Measurements from ENCODE around the gene CTDSPL. TPM values are rescaled to one million over a fixed set of nuclear protein-coding genes. Genes with fewer than 3 reads are reported as not detected.

CTDSPL gene
- total and polyA plus RNA-seq, 2 of the 13 experiments (the other 11 are each of a cell fraction or from before 2014, with no cell fraction given): 26.1 to 142 TPM

- TF ChIP-seq, protein P1, sequence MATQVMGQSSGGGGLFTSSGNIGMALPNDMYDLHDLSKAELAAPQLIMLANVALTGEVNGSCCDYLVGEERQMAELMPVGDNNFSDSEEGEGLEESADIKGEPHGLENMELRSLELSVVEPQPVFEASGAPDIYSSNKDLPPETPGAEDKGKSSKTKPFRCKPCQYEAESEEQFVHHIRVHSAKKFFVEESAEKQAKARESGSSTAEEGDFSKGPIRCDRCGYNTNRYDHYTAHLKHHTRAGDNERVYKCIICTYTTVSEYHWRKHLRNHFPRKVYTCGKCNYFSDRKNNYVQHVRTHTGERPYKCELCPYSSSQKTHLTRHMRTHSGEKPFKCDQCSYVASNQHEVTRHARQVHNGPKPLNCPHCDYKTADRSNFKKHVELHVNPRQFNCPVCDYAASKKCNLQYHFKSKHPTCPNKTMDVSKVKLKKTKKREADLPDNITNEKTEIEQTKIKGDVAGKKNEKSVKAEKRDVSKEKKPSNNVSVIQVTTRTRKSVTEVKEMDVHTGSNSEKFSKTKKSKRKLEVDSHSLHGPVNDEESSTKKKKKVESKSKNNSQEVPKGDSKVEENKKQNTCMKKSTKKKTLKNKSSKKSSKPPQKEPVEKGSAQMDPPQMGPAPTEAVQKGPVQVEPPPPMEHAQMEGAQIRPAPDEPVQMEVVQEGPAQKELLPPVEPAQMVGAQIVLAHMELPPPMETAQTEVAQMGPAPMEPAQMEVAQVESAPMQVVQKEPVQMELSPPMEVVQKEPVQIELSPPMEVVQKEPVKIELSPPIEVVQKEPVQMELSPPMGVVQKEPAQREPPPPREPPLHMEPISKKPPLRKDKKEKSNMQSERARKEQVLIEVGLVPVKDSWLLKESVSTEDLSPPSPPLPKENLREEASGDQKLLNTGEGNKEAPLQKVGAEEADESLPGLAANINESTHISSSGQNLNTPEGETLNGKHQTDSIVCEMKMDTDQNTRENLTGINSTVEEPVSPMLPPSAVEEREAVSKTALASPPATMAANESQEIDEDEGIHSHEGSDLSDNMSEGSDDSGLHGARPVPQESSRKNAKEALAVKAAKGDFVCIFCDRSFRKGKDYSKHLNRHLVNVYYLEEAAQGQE (IDR thresholded peaks at IDR 0.05; ENCODE audit: borderline replicate concordance in 1 of 2, low read depth in 1 of 2, low read length in 2 of 2): peak in 1 of 2 experiments; percentile 33; a peak in 1 of 4 replicates
- peak; percentile 57; the same call in 1 of the 2 replicates for TF ChIP-seq ZBTB7B (CRISPR knock-in tag; IDR thresholded peaks at IDR 0.05)
- TF ChIP-seq HES4 (CRISPR knock-in tag; IDR thresholded peaks at IDR 0.05; ENCODE audit: borderline replicate concordance): no peak
- TF ChIP-seq ZFX (CRISPR knock-in tag; IDR thresholded peaks at IDR 0.05; ENCODE audit: low read depth): peak; percentile 7; the same call in 1 of the 2 replicates
- TF ChIP-seq CEBPB (IDR thresholded peaks at IDR 0.05; ENCODE audit: borderline replicate concordance, low read depth, low read length): peak; percentile 68; the same call in 1 of the 2 replicates
- TF ChIP-seq NR2F6 (IDR thresholded peaks at IDR 0.05): no peak
- peak; percentile 51; the same call in 1 of the 2 replicates for TF ChIP-seq NR2F6 (CRISPR knock-in tag; IDR thresholded peaks at IDR 0.05)
- no peak for TF ChIP-seq ZBTB40 (IDR thresholded peaks at IDR 0.05)
- no peak for TF ChIP-seq ZBTB40 (CRISPR knock-in tag; IDR thresholded peaks at IDR 0.05)
- peak; percentile 15; the same call in 1 of the 2 replicates for TF ChIP-seq ZBTB33 (CRISPR knock-in tag; IDR thresholded peaks at IDR 0.05)
- no peak for TF ChIP-seq SSRP1 (CRISPR knock-in tag; IDR thresholded peaks at IDR 0.05)
- TF ChIP-seq SOX13 (IDR thresholded peaks at IDR 0.05): no peak
- peak in 1 of 2 experiments; percentile 32; a peak in 1 of 4 replicates for TF ChIP-seq SOX13 (CRISPR knock-in tag; conservative IDR thresholded peaks at IDR 0.05 in 1 of 2, IDR thresholded peaks at IDR 0.05 in 1 of 2)
- no peak for TF ChIP-seq ZNF264 (CRISPR knock-in tag; IDR thresholded peaks at IDR 0.05)
Observed at GRCh38 chr3:37862903-37863815, 1.5 kb downstream of the CTDSPL start (continued).

Data from HepG2 (cell line).